Stimulated activated CD4-positive, alpha-beta T cell treated with anti-CD3 and anti-CD28 coated beads, Interleukin-15, amount 100 ng/mL, for 24 hours (primary cell): ENCODE data around the gene APLF.
"Not testable (repeated sequence)": the region's sequence is repeated elsewhere in the genome, so short reads cannot be mapped to it uniquely, and the experiment has no call there.

Experiments used
- DNase-seq: peaks from one replicate; pipeline ENCODE4 v3.0.0-alpha.2; 2020

Gene APLF

GRCh38 chr2:68537809-68538208 is 70.4 kb downstream of the APLF start:
- no peak for DNase-seq

DNA sequence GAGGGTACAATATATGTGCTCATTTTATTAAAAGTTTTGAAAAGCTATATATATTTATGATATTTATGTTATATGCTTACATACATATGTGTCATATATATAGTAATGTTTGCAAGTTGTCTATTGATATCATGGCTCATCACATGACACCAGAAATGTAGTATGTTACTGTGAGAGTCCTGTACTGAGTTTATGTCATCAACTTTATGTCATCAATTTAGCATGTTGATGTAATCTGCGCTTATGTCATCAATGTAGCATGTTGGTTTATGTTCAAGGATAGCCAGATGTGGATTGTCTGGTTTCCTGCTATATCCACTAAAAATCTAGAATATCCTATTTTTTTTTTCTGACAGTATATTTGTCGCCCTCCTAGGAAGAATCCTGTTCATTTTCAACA is 77.4 kb downstream of the APLF start:
- no peak for DNase-seq

- no peak for DNase-seq
Measured at GRCh38 chr2:68548396-68548795, 81.0 kb downstream of the APLF start.

GRCh38 chr2:68553098-68553497 is 85.7 kb downstream of the APLF start:
- DNase-seq, result no peak

- not testable (repeated sequence) for DNase-seq
Measured at GRCh38 chr2:68555425-68556206, 88.2 kb downstream of the APLF start.

DNA sequence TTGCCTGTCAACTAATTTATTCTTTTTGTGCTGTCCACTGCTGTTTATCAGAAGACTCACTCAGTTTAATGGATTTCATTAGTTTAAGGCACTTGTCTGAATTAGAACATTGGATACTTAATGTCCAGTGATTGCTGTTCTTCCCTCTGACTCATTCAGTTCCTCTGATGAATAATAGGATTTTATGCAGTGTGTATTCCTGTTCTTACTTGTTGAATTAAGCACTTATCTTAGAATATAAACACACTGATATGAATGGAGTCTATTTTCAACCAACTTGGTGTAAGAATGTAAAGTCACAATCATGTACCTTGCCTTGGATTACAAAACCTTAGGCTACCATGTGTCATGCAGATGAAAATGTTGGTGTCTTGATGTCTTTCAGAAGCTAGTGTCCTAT is 89.0 kb downstream of the APLF start:
- DNase-seq, result no peak

GRCh38 chr2:68558576-68558975 is 91.2 kb downstream of the APLF start:
- DNase-seq, result no peak

GRCh38 chr2:68559692-68560091 is 92.3 kb downstream of the APLF start:
- no peak for DNase-seq

DNA sequence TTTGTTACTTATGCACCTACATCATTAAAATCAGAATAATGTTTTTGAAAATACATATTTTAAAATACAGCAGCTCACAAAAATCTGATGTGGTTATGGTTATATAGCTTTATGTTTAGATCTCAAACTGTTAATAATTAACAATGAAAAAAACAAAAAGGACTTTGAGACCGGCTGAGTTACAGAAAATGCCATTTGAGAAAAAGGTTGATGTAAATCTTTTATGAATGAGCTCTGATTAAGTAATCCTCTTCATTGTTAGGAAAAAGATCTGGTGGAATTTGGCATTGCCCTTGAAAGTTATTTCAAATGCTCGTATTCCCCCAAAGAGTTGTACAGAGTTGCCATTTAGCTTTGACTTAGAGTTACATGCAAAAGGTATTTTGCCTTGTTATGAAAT is 93.2 kb downstream of the APLF start:
- DNase-seq, result no peak

DNA sequence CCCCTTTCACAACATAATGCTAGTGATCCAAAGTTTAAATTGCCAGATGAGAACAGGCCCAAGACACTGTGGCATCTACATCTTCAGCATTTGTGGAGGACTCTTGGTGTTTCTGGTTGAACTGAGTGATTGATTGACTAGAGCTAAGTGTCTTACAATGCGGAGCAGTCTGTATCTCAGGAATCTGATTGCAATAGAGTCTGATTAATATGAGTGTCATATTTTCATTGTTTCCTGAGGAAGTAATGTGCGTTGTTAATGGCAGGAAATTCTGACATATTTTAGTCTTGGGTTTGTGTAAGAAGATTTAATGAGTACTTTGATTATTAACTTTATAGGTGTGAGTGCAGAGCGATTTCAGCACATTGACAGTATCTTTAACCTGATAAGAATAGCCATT is 94.0 kb downstream of the APLF start:
- no peak for DNase-seq

GRCh38 chr2:68562934-68563333 is 95.5 kb downstream of the APLF start:
- no peak for DNase-seq

DNA sequence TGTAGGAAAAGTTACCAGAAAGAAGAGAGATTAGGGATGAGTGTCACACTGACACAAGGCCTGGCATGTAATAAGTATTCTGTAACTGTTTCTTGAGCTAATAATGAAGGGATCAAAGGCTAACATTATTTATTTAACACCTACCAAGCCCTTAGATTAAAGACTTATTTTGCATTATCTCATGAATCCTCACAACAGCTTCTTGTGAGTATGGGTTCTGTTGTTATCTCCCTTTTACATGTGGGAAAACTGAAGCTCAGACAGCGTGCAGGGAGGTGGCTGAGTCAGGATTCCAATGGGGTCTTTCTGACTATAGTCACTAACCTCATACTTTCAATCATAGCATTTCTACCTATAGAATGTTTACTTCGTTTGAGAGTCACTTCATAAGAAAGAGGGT is 97.0 kb downstream of the APLF start:
- no peak for DNase-seq

GRCh38 chr2:68565273-68565672 is 97.9 kb downstream of the APLF start:
- DNase-seq, result no peak

DNA sequence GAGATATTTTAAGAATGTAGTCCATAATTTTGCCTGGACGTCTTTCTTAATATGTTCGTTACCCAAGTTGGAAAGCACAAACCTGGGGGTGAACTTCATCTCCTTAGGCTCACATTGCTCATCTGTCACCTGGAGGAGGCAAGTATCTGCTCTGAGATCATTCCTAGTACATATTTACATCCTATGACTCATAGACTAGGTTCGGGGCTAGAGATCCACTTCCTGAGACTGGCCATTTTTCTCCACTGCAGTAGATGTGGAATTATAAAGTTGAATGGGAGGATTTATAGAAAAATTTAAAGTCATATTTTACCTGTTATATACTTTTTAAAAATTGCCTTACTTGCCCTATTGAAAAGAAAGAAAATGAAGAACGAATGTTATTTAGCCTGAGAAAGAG is 98.5 kb downstream of the APLF start:
- DNase-seq, result no peak

GRCh38 chr2:68566362-68566761 is 99.0 kb downstream of the APLF start:
- DNase-seq, result no peak

DNA sequence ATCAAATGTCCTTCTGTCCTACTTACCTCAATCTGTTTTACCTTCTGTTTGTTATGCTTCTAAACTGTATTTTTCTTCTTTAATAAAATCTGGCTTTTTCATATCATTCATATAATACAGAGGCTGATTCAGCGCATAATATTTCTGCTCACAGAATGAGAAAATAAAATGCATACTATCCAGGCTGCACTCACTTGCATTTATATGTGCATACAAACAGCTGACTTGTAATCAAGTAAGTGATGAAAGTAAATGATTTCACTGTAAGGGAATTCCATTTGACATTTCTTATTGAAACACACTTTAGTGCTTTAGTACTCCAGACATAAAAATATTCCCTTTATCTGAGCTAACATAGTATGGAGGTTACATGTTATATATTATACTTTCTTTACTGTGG is 100.7 kb downstream of the APLF start:
- DNase-seq, result no peak

- DNase-seq, result no peak
Measured at GRCh38 chr2:68569604-68570003, 102.2 kb downstream of the APLF start.

- DNase-seq, result not testable (repeated sequence)
Measured at GRCh38 chr2:68570434-68570833, 103.0 kb downstream of the APLF start.

DNA sequence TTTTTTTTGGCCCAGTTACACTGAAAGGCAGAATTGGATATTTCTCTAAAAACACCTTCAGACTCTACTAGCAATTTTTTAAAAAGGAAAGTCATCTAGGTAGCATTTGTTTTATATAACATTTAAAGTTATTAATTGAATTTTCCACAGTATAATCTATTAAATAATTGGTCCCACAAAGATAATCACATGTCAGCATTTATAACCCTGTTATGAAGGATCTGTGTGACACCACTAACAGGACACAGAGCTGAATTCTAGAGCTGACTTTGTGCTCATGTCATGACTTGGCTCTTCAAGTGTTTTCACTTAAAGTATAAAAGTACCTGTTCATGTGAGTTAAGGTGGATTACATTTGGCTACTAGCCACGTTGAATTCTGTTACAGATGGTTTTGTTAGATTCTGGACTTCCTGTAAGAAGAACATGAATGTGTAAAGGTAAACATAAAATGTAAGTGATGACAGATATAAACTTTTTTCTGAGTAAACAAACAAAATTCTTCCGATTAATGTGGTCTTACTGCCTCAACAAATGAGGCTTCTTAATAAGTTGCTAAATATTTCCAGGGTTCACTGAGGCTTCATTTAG is 106.9 kb downstream of the APLF start:
- no peak for DNase-seq

GRCh38 chr2:68577183-68577582 is 109.8 kb downstream of the APLF start:
- DNase-seq, result no peak

DNA sequence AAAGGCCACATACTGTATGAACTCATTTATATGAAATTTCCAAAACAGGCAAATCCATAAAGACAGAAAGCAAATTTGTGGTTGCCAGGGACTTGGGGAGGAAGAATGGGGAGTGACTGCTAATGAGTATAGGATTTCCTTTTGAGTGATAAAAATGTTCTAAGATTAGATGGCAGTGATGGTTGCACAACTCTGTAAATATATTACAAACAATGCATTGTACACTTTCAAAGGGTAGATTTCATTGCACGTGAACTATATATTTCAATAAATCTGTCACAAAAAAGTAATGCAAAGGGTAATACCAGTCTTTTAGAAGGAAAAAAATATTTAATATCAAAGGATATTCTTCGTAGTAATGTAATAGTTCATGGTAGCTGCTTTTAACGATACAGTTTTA is 112.3 kb downstream of the APLF start:
- DNase-seq, result no peak

GRCh38 chr2:68588589-68588988 is 121.2 kb downstream of the APLF start:
- no peak for DNase-seq

DNA sequence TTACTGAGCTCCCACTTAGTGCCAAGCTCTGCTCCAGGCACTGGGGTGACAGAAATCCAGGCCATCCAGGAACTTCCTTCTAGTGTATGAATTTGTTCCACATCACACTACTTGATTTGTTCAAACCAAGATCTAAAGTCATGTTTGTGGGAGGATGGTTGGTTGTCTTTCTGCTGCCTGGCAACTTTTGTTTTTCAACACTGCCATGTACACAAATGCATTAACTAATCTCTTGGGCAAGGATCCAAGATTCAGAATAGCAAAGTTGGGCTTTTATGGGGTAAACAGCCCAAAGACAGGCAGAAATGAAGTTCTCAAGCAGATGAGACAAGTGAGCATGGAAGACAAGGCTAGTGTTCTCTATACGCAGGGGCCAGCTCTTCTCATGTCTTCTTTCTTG is 122.6 kb downstream of the APLF start:
- DNase-seq, result no peak

GRCh38 chr2:68590702-68591101 is 123.3 kb downstream of the APLF start:
- DNase-seq, result no peak

DNA sequence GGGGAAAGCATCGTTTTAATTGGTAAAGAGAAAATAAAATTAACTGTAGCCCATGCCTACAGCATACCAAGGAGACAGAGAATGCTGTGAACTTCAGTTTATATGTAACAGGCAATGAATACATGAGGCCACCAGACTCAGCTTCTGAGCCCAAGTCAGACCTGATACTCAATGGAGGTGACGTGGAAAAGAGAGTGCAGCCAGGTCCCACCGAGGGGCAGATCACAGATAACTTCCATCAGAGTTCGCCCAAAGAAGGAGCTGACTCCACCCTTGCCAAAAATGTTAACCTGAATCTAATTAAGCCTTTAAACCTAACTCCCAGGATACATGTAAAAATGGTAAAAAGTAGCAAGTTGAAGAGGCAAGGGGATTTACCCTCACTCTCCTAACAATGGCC is 123.8 kb downstream of the APLF start:
- DNase-seq, result no peak
